Activated T-helper 1 cell treated with anti-CD3 and anti-CD28 coated beads, Interleukin-2, amount 50 U/mL, for 16 hours (primary cell): ENCODE data around the gene ORAI3.

Experiments used
- DNase-seq, 2 donors: peaks; one replicate each; pipeline ENCODE4 v3.0.0-alpha.2; 2020; ENCODE audit warnings: low read depth in 1 of 2, low spot score in 1 of 2

ORAI3 gene

GRCh38 chr16:30987581-30988190, 38.8 kb downstream of the ORAI3 start:
- no peak for DNase-seq

- no peak for DNase-seq
Measured at GRCh38 chr16:30989469-30990047, 40.7 kb downstream of the ORAI3 start.

- no peak for DNase-seq
Measured at GRCh38 chr16:30990105-30990504, 41.2 kb downstream of the ORAI3 start.

- no peak for DNase-seq
Measured at GRCh38 chr16:30991052-30991451, 42.2 kb downstream of the ORAI3 start.

- DNase-seq, result no peak
Measured at GRCh38 chr16:30992276-30992780, 43.5 kb downstream of the ORAI3 start.

- no peak for DNase-seq
Measured at GRCh38 chr16:30992931-30993816, 44.3 kb downstream of the ORAI3 start.

- no peak for DNase-seq
Measured at GRCh38 chr16:30995927-30996323, 47.1 kb downstream of the ORAI3 start.

GRCh38 chr16:30996324-30996984, 47.6 kb downstream of the ORAI3 start:
- no peak for DNase-seq

GRCh38 chr16:30996985-30997724, 48.3 kb downstream of the ORAI3 start:
- DNase-seq, result peak; percentile 75 to 76

- DNase-seq, result no peak
Measured at GRCh38 chr16:30997725-30998711, 49.1 kb downstream of the ORAI3 start.

GRCh38 chr16:30998852-30999761, 50.2 kb downstream of the ORAI3 start:
- DNase-seq, result no peak

- DNase-seq, result no peak
Measured at GRCh38 chr16:31000671-31001382, 52.0 kb downstream of the ORAI3 start.

GRCh38 chr16:31001507-31002249, 52.8 kb downstream of the ORAI3 start:
- no peak for DNase-seq

GRCh38 chr16:31002250-31002700, 53.4 kb downstream of the ORAI3 start:
- no peak for DNase-seq

- DNase-seq, result no peak
Measured at GRCh38 chr16:31002862-31003341, 54.0 kb downstream of the ORAI3 start.

GRCh38 chr16:31003744-31004143, 54.9 kb downstream of the ORAI3 start:
- DNase-seq, result no peak
